Ovary (tissue), 3 donors: ENCODE data around the gene PEX14.

Source experiments
- EP300 ChIP-seq: sonication (generic); formaldehyde crosslinking; IDR thresholded peaks from one replicate; pipeline ENCODE4 v1.6.1; 2017; ENCODE audit warnings: antibody characterized with exemption
- POLR2A ChIP-seq: fragments of 450-650 bp; IDR thresholded peaks from one replicate; pipeline ENCODE4 v1.6.1; 2017; ENCODE audit warnings: antibody characterized with exemption, mild to moderate bottlenecking, moderate library complexity
- TF ChIP-seq, protein P1 (sequence below), 3 donors: fragments of 450-650 bp in 2 of 3; fragments of 200-600 bp in 1 of 3; IDR thresholded peaks; one replicate each; pipeline versions ENCODE4 v1.5.1 to v1.8.0; 2016 to 2022; ENCODE audit warnings: antibody characterized with exemption in 3 of 3, mild to moderate bottlenecking in 1 of 3
- donor health status: DM: no; HTN: no; CAD: no.

DNA sequence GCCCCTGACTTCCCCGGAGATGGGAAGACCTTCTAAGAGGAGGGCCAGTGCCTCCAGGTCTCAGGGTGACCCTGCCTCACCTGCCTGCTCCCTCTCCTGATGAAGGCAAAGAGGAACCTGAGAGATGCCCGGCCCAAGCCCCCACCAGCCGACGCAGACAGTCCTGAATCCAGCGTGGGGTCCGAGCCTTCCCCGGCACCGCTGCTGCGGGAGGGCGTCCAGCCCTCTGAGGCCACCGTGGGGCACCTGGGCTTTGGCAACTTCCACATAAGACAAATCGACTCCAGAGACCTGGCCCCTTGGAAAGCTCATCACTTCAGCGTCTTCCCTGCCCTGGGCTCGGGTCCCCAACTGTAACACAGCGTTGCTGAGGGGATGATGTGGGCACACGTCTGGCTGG is 199.5 kb downstream of the PEX14 start:
- TF ChIP-seq EP300, result no peak
- TF ChIP-seq, protein P1, sequence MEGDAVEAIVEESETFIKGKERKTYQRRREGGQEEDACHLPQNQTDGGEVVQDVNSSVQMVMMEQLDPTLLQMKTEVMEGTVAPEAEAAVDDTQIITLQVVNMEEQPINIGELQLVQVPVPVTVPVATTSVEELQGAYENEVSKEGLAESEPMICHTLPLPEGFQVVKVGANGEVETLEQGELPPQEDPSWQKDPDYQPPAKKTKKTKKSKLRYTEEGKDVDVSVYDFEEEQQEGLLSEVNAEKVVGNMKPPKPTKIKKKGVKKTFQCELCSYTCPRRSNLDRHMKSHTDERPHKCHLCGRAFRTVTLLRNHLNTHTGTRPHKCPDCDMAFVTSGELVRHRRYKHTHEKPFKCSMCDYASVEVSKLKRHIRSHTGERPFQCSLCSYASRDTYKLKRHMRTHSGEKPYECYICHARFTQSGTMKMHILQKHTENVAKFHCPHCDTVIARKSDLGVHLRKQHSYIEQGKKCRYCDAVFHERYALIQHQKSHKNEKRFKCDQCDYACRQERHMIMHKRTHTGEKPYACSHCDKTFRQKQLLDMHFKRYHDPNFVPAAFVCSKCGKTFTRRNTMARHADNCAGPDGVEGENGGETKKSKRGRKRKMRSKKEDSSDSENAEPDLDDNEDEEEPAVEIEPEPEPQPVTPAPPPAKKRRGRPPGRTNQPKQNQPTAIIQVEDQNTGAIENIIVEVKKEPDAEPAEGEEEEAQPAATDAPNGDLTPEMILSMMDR (IDR thresholded peaks at IDR 0.05), result no peak
- TF ChIP-seq POLR2A, result no peak
